Measurements from ENCODE around the gene PRDM16. TPM values are rescaled to one million over a fixed set of nuclear protein-coding genes. Genes with fewer than 3 reads are reported as not detected.

PRDM16 gene
- polyA plus RNA-seq, 1 of the 3 experiments (the other 2 are of a cell fraction) = not detected

DNA sequence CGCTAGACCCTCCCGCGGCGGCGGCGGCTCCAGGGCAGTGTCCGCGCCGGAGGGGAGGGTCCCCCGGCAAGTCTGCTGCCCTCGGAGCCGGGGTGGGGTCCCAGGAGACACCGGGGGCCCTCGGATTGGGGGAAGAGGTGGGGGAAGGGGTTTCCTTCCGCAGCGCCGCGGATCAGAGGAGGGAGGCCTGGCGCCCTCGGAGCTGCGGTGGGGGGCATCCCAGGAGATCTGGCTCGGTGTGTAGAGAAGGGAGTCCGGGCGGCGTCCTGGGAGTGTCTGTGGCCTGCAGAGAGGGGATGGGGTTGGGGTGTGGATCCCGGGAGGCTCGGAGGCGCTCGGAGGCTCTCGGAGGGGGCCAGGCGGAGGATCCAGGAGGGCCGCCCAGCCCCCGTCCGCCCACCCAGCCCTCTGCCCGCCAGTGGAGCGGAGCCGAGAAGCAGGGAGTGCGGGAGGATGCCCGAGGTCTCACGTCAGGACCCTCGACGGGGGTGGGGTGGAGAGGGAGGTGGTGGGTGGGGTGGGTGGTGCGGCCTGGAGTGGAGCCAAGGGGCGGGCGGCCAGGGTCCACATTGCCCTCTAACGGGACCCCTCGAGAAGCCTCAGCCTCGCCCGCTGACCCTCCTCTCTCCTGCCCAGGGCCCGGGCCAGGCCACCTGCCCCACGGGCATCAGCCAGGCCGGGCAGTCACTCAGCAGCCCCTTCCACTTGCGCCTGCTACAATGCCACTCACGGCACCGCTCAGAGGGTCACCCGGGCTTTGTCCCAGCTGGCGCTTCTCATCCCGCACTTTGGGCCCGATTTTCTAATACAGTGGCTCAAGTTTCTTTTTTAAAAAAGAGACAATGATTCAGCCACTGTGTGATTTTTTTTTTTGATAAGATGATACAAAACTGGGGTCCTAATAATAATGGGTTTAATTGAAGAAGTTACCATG is 325.3 kb downstream of the PRDM16 start:
- no peak overlapping the region for H3K9ac ChIP-seq
- TF ChIP-seq, protein P1, sequence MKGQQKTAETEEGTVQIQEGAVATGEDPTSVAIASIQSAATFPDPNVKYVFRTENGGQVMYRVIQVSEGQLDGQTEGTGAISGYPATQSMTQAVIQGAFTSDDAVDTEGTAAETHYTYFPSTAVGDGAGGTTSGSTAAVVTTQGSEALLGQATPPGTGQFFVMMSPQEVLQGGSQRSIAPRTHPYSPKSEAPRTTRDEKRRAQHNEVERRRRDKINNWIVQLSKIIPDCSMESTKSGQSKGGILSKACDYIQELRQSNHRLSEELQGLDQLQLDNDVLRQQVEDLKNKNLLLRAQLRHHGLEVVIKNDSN (IDR thresholded peaks at IDR 0.05; ENCODE audit: borderline replicate concordance, low read depth) = no peak
- TF ChIP-seq, protein P2, sequence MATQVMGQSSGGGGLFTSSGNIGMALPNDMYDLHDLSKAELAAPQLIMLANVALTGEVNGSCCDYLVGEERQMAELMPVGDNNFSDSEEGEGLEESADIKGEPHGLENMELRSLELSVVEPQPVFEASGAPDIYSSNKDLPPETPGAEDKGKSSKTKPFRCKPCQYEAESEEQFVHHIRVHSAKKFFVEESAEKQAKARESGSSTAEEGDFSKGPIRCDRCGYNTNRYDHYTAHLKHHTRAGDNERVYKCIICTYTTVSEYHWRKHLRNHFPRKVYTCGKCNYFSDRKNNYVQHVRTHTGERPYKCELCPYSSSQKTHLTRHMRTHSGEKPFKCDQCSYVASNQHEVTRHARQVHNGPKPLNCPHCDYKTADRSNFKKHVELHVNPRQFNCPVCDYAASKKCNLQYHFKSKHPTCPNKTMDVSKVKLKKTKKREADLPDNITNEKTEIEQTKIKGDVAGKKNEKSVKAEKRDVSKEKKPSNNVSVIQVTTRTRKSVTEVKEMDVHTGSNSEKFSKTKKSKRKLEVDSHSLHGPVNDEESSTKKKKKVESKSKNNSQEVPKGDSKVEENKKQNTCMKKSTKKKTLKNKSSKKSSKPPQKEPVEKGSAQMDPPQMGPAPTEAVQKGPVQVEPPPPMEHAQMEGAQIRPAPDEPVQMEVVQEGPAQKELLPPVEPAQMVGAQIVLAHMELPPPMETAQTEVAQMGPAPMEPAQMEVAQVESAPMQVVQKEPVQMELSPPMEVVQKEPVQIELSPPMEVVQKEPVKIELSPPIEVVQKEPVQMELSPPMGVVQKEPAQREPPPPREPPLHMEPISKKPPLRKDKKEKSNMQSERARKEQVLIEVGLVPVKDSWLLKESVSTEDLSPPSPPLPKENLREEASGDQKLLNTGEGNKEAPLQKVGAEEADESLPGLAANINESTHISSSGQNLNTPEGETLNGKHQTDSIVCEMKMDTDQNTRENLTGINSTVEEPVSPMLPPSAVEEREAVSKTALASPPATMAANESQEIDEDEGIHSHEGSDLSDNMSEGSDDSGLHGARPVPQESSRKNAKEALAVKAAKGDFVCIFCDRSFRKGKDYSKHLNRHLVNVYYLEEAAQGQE (IDR thresholded peaks at IDR 0.05; ENCODE audit: low read depth, low read length) = no peak
- TF ChIP-seq FOXM1 (IDR thresholded peaks at IDR 0.05; ENCODE audit: low read depth) (no peak), CHD2 (IDR thresholded peaks at IDR 0.05; ENCODE audit: low read length, partially characterized antibody) (no peak), EZH2phosphoT487 (IDR thresholded peaks at IDR 0.05; ENCODE audit: borderline replicate concordance, low read depth) (no peak), GABPA (IDR thresholded peaks at IDR 0.05; ENCODE audit: low read depth) (no peak), POLR2AphosphoS5 (IDR thresholded peaks at IDR 0.05; ENCODE audit: low read depth, low read length) (no peak), FOXJ3 (CRISPR knock-in tag; IDR thresholded peaks at IDR 0.05) (no peak), RCOR1 (IDR thresholded peaks at IDR 0.05; ENCODE audit: low read length) (no peak), TCF12 (IDR thresholded peaks at IDR 0.05) (no peak), TAF1 (IDR thresholded peaks at IDR 0.05; ENCODE audit: borderline replicate concordance, low read depth, low read length) (no peak), EP300 (IDR thresholded peaks at IDR 0.05; ENCODE audit: borderline replicate concordance in 1 of 2, low read depth in 1 of 2, low read length in 1 of 2) (no peak), JUND (IDR thresholded peaks at IDR 0.05) (no peak), MEF2A (IDR thresholded peaks at IDR 0.05; ENCODE audit: borderline replicate concordance, low read depth) (no peak), GATA2 (CRISPR knock-in tag; IDR thresholded peaks at IDR 0.05) (no peak)
- TF ChIP-seq, protein P3, sequence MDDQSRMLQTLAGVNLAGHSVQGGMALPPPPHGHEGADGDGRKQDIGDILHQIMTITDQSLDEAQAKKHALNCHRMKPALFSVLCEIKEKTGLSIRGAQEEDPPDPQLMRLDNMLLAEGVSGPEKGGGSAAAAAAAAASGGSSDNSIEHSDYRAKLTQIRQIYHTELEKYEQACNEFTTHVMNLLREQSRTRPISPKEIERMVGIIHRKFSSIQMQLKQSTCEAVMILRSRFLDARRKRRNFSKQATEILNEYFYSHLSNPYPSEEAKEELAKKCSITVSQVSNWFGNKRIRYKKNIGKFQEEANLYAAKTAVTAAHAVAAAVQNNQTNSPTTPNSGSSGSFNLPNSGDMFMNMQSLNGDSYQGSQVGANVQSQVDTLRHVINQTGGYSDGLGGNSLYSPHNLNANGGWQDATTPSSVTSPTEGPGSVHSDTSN (IDR thresholded peaks at IDR 0.05) = no peak

More for the DNA sequence above, 325.3 kb downstream of the PRDM16 start:
- CTCF ChIA-PET = interaction anchor here (0.7 kb wide), 1 partner anchor 381 kb away, joined by 3 read pairs; no protein-coding TSS in a partner anchor
- H4K20me1 ChIP-seq (ENCODE audit: insufficient read depth) = no peaks in the 10 kb centered on the region
- no peak overlapping the region for H3K4me3 ChIP-seq (ENCODE audit: low read depth in 2 of 2, low read length in 1 of 2)
- no peak overlapping the region for H3K4me2 ChIP-seq
- H3K79me2 ChIP-seq (ENCODE audit: insufficient read depth) = no peaks in the 10 kb centered on the region
- H3K27me3 ChIP-seq (ENCODE audit: insufficient read depth) = peaks cover 83% of the 10 kb centered on the region
- no peaks in the 10 kb centered on the region for H3K36me3 ChIP-seq (replicated peaks in 1 of 2; ENCODE audit: control insufficient read depth in 1 of 2, insufficient read depth in 2 of 2, low read length in 1 of 2)
- no peaks in the 10 kb centered on the region for H3K9me2 ChIP-seq
- POLR2A ChIA-PET = no interaction called here
- WGBS (ENCODE audit: low lambda C conversion rate) = 14% methylated on average over 21 of the region's 59 CpGs
- no peaks in the 10 kb centered on the region for H3K9me3 ChIP-seq
- no peak for DNase-seq
- H3K4me1 ChIP-seq (ENCODE audit: control insufficient read depth in 1 of 2, insufficient read depth in 2 of 2, low read depth in 1 of 2, low read length in 1 of 2) = no peaks in the 10 kb centered on the region; a peak in 1 of 4 replicates
- H2AFZ ChIP-seq (ENCODE audit: low read depth) = no peak overlapping the region
- no peak overlapping the region for H3K27ac ChIP-seq (ENCODE audit: low read depth in 2 of 2, low read length in 1 of 2)
- H3F3A ChIP-seq (replicated peaks; ENCODE audit: insufficient read depth) = no peaks in the 10 kb centered on the region

Data from SK-N-SH (cell line).